ENCODE data around the gene HUWE1. TPM values are rescaled to one million over a fixed set of nuclear protein-coding genes. Genes with fewer than 3 reads are reported as not detected.

The HUWE1 gene
- total RNA-seq, 1 donor from 2014 or later, result 485 TPM

DNA sequence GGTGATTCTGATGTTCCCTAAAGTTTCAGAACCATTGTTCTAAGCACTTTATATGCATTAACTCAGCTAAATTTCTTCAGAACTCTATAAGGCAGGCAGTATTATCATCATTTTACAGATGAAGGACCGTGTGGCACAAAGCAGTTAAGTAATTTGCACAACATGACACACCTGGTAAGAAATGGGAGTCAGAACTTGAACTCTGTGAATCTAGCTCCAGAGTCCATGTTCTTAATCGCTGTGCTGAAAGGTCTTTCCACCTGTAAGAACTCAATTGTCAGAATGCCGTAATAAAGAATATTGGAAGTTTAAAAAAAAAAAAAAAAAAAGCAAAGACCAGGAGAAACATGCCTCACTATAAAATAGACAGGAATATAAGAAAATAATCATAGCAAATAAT, 9.2 kb downstream of the HUWE1 start:
- Mint-ChIP-seq H3K36me3 (ENCODE audit: low read depth) (peaks cover 61% of the 10 kb centered on the region), H3K4me3 (no peak overlapping the region), H3K27ac (no peak overlapping the region), H3K27me3 (no peaks in the 10 kb centered on the region), H3K4me1 (peaks cover 24% of the 10 kb centered on the region), H3K9me3 (no peaks in the 10 kb centered on the region)
- DNase-seq, result no peak
- intact Hi-C loops (cut with micrococcal nuclease), result loop anchor here (10.0 kb wide), 1 partner anchor 62 kb away; no protein-coding TSS in a partner anchor

- no peak for DNase-seq
- H3K27ac Mint-ChIP-seq, result no peak overlapping the region
Measured at GRCh38 chrX:53674581-53674980, 11.9 kb downstream of the HUWE1 start.

GRCh38 chrX:53669258-53669657, 17.3 kb downstream of the HUWE1 start:
- Mint-ChIP-seq H3K4me3 (no peak overlapping the region), H3K4me1 (peaks cover 10% of the 10 kb centered on the region), H3K27ac (no peak overlapping the region), H3K27me3 (no peaks in the 10 kb centered on the region), H3K9me3 (no peaks in the 10 kb centered on the region), H3K36me3 (ENCODE audit: low read depth) (peaks cover 39% of the 10 kb centered on the region)
- DNase-seq, result no peak
- intact Hi-C loops (cut with micrococcal nuclease), result no loop called here

More at GRCh38 chrX:53674581-53674980, 11.9 kb downstream of the HUWE1 start:
- no peaks in the 10 kb centered on the region for H3K9me3 Mint-ChIP-seq
- peaks cover 17% of the 10 kb centered on the region for H3K4me1 Mint-ChIP-seq
- H3K4me3 Mint-ChIP-seq, result no peak overlapping the region
- intact Hi-C loops (cut with micrococcal nuclease), result loop anchor here (10.0 kb wide), 1 partner anchor 60 kb away; no protein-coding TSS in a partner anchor
- peaks cover 56% of the 10 kb centered on the region for H3K36me3 Mint-ChIP-seq (ENCODE audit: low read depth)
- H3K27me3 Mint-ChIP-seq, result no peaks in the 10 kb centered on the region

GRCh38 chrX:53666171-53666570, 20.3 kb downstream of the HUWE1 start:
- no peak for DNase-seq
- Mint-ChIP-seq H3K36me3 (ENCODE audit: low read depth) (peaks cover 45% of the 10 kb centered on the region), H3K4me1 (peaks cover 15% of the 10 kb centered on the region), H3K27me3 (no peaks in the 10 kb centered on the region), H3K9me3 (no peaks in the 10 kb centered on the region), H3K27ac (no peak overlapping the region), H3K4me3 (no peak overlapping the region)
- intact Hi-C loops (cut with micrococcal nuclease), result no loop called here

- Mint-ChIP-seq H3K36me3 (ENCODE audit: low read depth) (peaks cover 34% of the 10 kb centered on the region), H3K9me3 (no peaks in the 10 kb centered on the region), H3K4me1 (peaks cover 18% of the 10 kb centered on the region), H3K4me3 (no peak overlapping the region), H3K27ac (no peak overlapping the region), H3K27me3 (no peaks in the 10 kb centered on the region)
- no peak for DNase-seq
- intact Hi-C loops (cut with micrococcal nuclease), result no loop called here
Measured at GRCh38 chrX:53660004-53660403, 26.5 kb downstream of the HUWE1 start.

- intact Hi-C loops (cut with micrococcal nuclease), result no loop called here
- no peaks in the 10 kb centered on the region for H3K9me3 Mint-ChIP-seq
- H3K27me3 Mint-ChIP-seq, result no peaks in the 10 kb centered on the region
- DNase-seq, result no peak
- H3K4me3 Mint-ChIP-seq, result no peak overlapping the region
- H3K27ac Mint-ChIP-seq, result no peak overlapping the region
- H3K36me3 Mint-ChIP-seq (ENCODE audit: low read depth), result peaks cover 35% of the 10 kb centered on the region
- H3K4me1 Mint-ChIP-seq, result peaks cover 19% of the 10 kb centered on the region
Measured at GRCh38 chrX:53659039-53659438, 27.5 kb downstream of the HUWE1 start.

DNA sequence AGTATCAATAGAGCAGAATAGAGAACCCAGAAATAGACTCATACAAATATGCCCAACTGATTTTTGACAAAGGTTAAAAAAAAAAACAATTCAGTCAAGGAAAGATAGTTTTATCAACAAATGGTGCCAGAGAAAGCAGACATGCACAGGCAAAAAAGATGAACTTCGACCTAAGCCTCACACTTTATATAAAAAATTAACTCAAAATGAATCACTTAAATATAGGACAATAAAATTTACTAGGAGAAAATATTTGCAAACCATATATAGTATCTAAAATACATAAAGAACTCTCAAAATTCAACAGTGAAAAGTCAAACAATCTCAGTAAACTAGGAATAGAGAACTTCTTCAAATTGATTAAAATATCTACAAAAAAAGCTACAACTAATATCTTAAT, 29.7 kb downstream of the HUWE1 start:
- no peak overlapping the region for H3K27ac Mint-ChIP-seq
- H3K36me3 Mint-ChIP-seq (ENCODE audit: low read depth), result peaks cover 31% of the 10 kb centered on the region
- peaks cover 17% of the 10 kb centered on the region for H3K4me1 Mint-ChIP-seq
- no peak for DNase-seq
- H3K4me3 Mint-ChIP-seq, result no peak overlapping the region
- intact Hi-C loops (cut with micrococcal nuclease), result no loop called here
- H3K27me3 Mint-ChIP-seq, result no peaks in the 10 kb centered on the region
- no peaks in the 10 kb centered on the region for H3K9me3 Mint-ChIP-seq

DNA sequence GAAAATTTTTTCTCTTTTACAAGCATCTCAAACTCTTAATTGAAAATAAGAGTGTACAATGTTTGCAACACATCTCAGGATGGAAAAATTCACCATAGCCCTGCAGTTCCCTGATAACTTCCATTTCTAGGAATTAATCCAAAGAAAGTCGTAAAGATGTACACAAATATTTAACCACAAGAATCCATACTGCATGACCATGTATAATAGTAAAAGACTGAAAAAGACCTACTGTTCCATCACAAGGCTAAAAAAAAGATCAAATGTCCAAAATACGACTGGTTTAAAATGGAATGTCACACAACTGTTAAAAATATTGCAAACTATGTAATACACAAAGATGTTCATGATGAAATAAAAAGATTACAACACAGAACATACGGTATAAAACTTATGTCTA, 32.1 kb downstream of the HUWE1 start:
- H3K4me3 Mint-ChIP-seq, result no peak overlapping the region
- peak overlapping the region; percentile 34 for H3K27ac Mint-ChIP-seq

DNA sequence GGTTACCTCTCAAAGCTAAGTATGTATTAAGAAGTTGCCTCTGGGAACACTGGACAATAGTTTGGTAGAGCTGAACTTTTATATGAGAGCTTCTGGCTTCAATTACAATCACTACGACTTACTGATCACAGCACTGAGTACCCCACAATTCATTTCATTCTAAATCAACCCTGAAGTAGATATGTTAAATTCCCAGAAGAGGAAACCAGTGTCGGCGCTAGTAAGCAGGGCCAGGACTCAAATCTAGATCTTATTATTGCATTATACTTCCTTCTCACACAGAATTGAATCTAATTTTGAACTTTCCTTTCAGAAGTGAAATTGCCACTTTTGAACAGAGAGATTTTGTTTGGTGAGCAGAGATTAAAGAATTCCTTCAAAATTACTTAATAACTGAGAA, 41.8 kb downstream of the HUWE1 start:
- Mint-ChIP-seq H3K4me3 (no peak overlapping the region), H3K36me3 (ENCODE audit: low read depth) (peaks cover 39% of the 10 kb centered on the region), H3K4me1 (peaks cover 4% of the 10 kb centered on the region), H3K27ac (no peak overlapping the region), H3K27me3 (no peaks in the 10 kb centered on the region), H3K9me3 (no peaks in the 10 kb centered on the region)
- DNase-seq, result no peak
- intact Hi-C loops (cut with micrococcal nuclease), result no loop called here

More for the DNA sequence above, 32.1 kb downstream of the HUWE1 start:
- H3K9me3 Mint-ChIP-seq, result no peaks in the 10 kb centered on the region
- intact Hi-C loops (cut with micrococcal nuclease), result no loop called here
- H3K27me3 Mint-ChIP-seq, result no peaks in the 10 kb centered on the region
- DNase-seq, result no peak
- peaks cover 40% of the 10 kb centered on the region for H3K36me3 Mint-ChIP-seq (ENCODE audit: low read depth)
- peaks cover 19% of the 10 kb centered on the region for H3K4me1 Mint-ChIP-seq

DNA sequence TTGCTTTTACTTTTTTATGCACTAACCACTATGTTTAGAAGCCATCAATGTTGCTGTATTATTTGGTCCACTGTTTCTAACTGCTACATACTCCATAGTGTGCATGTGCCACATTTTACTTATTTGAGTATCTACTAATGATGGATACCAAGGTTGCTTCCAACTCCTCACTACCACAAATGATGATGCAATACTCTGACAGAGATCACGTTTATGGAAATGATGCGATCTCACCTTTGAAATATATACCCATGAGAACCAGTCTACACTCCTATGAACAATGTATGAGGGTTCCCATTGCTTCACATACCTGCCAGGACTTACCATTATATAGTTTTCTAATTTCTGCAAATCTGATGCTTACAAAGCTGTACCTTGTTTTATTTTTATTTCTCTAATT, 44.2 kb downstream of the HUWE1 start:
- peaks cover 2% of the 10 kb centered on the region for H3K4me1 Mint-ChIP-seq
- H3K9me3 Mint-ChIP-seq, result no peaks in the 10 kb centered on the region
- H3K27me3 Mint-ChIP-seq, result no peaks in the 10 kb centered on the region
- DNase-seq, result no peak
- intact Hi-C loops (cut with micrococcal nuclease), result no loop called here
- H3K4me3 Mint-ChIP-seq, result no peak overlapping the region
- no peak overlapping the region for H3K27ac Mint-ChIP-seq
- peaks cover 38% of the 10 kb centered on the region for H3K36me3 Mint-ChIP-seq (ENCODE audit: low read depth)

- Mint-ChIP-seq H3K36me3 (ENCODE audit: low read depth) (peaks cover 31% of the 10 kb centered on the region), H3K4me1 (peaks cover 2% of the 10 kb centered on the region), H3K27me3 (no peaks in the 10 kb centered on the region), H3K27ac (no peak overlapping the region), H3K9me3 (no peaks in the 10 kb centered on the region), H3K4me3 (no peak overlapping the region)
- no peak for DNase-seq
- intact Hi-C loops (cut with micrococcal nuclease), result no loop called here
Measured at GRCh38 chrX:53639257-53639656, 47.3 kb downstream of the HUWE1 start.

DNA sequence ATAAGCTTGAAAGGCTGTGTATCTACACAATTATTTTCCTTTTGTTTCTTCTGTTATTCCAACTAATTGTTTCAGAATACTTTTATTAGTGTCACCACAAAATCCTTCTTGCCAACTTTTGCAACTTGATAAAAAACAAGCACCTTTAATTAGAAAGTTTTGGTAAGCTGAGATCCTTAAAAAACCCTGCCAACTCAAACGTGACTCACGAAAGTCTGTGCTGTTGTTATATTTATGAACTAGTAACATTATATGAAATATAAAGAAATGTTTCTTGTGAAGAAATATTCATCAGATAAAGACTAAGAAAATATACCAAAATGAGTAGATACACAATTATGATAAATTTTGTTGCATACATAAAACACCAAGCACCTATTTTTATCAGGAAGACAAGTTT, 49.0 kb downstream of the HUWE1 start:
- peaks cover 40% of the 10 kb centered on the region for H3K36me3 Mint-ChIP-seq (ENCODE audit: low read depth)
- DNase-seq, result no peak
- H3K4me3 Mint-ChIP-seq, result no peak overlapping the region
- peaks cover 5% of the 10 kb centered on the region for H3K4me1 Mint-ChIP-seq
- no peaks in the 10 kb centered on the region for H3K9me3 Mint-ChIP-seq
- no peaks in the 10 kb centered on the region for H3K27me3 Mint-ChIP-seq
- intact Hi-C loops (cut with micrococcal nuclease), result no loop called here
- H3K27ac Mint-ChIP-seq, result no peak overlapping the region

DNA sequence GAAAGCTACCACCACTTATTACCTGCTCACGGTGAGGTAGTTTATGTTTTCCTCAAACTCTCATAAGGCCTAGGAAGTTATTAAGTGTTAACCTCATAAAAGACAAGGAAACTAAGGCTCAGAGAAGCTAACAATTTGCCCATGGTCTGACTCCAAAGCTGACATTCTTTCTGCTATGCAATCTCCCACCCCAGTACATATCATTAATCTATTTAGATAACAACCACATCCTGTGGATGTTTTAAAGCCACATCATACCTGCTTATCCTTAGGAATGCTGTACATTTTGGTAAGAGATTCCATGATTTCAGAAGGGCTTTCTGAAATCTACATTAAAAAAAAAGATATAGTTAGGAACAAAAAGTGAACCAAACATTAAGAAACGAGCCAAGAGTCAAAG, 55.4 kb downstream of the HUWE1 start:
- H3K27ac Mint-ChIP-seq, result no peak overlapping the region
- H3K27me3 Mint-ChIP-seq, result no peaks in the 10 kb centered on the region
- no peak overlapping the region for H3K4me3 Mint-ChIP-seq
- peaks cover 5% of the 10 kb centered on the region for H3K4me1 Mint-ChIP-seq
- H3K36me3 Mint-ChIP-seq (ENCODE audit: low read depth), result peaks cover 63% of the 10 kb centered on the region
- DNase-seq, result no peak
- intact Hi-C loops (cut with micrococcal nuclease), result no loop called here
- no peaks in the 10 kb centered on the region for H3K9me3 Mint-ChIP-seq

DNA sequence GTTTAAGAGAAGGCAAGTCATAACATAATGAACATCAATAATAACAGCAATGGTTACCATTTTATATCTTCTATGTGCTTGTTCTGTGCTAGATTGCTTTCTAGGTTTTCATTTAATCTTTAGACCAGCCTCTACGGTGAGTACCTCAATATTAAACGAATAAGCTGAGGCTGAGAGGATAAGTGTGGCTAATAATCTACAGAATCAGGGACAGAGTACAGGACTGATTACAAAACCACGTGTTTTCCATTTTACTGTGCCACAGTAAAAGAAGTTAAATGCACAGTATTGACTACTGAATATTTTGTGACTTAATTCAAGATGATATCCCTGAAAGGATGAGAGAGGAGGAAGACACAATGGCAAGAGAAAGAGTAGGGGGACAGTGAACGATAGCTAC, 56.3 kb downstream of the HUWE1 start:
- Mint-ChIP-seq H3K27me3 (no peaks in the 10 kb centered on the region), H3K36me3 (ENCODE audit: low read depth) (peaks cover 63% of the 10 kb centered on the region), H3K4me3 (no peak overlapping the region), H3K27ac (no peak overlapping the region), H3K4me1 (peaks cover 5% of the 10 kb centered on the region), H3K9me3 (no peaks in the 10 kb centered on the region)
- DNase-seq, result no peak
- intact Hi-C loops (cut with micrococcal nuclease), result no loop called here

- H3K27ac Mint-ChIP-seq, result no peak overlapping the region
- no peak for DNase-seq
- no peaks in the 10 kb centered on the region for H3K27me3 Mint-ChIP-seq
- no peaks in the 10 kb centered on the region for H3K9me3 Mint-ChIP-seq
- H3K36me3 Mint-ChIP-seq (ENCODE audit: low read depth), result peaks cover 57% of the 10 kb centered on the region
- intact Hi-C loops (cut with micrococcal nuclease), result no loop called here
- no peak overlapping the region for H3K4me3 Mint-ChIP-seq
- H3K4me1 Mint-ChIP-seq, result peaks cover 21% of the 10 kb centered on the region
Measured at GRCh38 chrX:53622431-53622830, 64.1 kb downstream of the HUWE1 start.
